ENCODE measurements around the gene LCA5.
"Not testable (repeated sequence)": the region's sequence is repeated elsewhere in the genome, so short reads cannot be mapped to it uniquely, and the experiment has no call there.

LCA5 gene

DNA sequence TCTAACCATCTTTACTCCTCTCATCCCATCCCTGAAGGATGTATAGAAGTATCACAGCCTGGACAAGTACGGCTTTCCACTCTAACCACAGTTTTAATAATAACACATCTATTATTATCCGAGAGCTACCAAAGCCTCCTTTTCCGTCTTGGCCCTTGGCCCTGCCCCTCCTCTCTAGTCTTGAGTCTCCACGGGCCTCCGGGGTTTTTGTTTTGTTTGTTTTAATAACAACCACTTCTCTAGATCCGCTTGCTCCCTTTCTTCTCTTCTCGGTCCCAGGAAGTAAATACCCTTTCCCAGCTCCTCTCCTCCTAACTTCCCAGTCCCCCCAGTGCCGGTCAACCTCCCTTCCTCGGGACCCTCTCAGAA is 661 bp downstream of the LCA5 start:
- no peak for DNase-seq

GRCh38 chr6:79529567-79529966 is 7.7 kb downstream of the LCA5 start:
- not testable (repeated sequence) for DNase-seq

- DNase-seq: no peak
Measured at GRCh38 chr6:79526897-79527296, 10.3 kb downstream of the LCA5 start.

- no peak for DNase-seq
Measured at GRCh38 chr6:79525272-79526100, 11.7 kb downstream of the LCA5 start.

DNA sequence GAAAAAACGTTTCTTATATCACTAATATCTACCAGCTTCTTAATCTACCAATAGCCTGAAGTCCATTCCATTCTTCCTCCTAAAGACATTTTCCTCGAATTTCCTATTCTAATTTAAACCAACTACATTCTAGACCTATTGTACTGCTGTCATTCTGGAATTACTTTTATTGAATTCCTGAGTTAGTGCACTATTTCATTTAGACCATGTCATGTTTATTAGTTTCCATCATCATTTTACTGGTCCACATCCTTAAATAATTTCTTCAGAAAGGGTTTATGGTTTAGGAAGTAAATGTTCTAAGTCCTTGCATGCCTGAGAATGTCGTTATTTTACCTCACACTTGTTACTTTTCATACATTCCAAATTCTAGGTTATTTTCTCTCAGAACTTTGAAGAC is 13.2 kb downstream of the LCA5 start:
- no peak for DNase-seq

GRCh38 chr6:79522609-79523008 is 14.6 kb downstream of the LCA5 start:
- DNase-seq: no peak

GRCh38 chr6:79520534-79520933 is 16.7 kb downstream of the LCA5 start:
- DNase-seq: no peak

GRCh38 chr6:79518842-79519241 is 18.4 kb downstream of the LCA5 start:
- no peak for DNase-seq

- no peak for DNase-seq
Measured at GRCh38 chr6:79515436-79515835, 21.8 kb downstream of the LCA5 start.

- DNase-seq: no peak
Measured at GRCh38 chr6:79513111-79513510, 24.1 kb downstream of the LCA5 start.

DNA sequence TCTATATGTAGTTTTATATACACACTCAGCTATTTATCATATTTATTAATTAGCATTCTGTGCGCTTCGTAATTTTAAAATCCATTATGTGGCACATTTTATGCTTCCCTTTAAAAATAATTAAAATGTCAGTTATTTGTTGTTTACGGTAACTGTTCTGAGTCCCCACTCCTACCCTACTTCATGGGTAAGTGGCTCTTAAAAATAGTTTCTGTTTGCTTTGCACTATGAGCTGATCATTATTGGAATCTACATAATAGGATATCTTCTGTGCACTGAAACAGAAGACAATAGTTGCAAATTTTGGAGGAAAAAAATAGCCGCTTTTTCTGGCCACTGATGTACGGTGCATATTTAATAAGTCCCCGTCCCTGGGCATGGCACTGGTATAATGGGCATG is 25.2 kb downstream of the LCA5 start:
- no peak for DNase-seq

GRCh38 chr6:79510707-79511106 is 26.5 kb downstream of the LCA5 start:
- no peak for DNase-seq

GRCh38 chr6:79506251-79506650 is 31.0 kb downstream of the LCA5 start:
- DNase-seq: no peak

DNA sequence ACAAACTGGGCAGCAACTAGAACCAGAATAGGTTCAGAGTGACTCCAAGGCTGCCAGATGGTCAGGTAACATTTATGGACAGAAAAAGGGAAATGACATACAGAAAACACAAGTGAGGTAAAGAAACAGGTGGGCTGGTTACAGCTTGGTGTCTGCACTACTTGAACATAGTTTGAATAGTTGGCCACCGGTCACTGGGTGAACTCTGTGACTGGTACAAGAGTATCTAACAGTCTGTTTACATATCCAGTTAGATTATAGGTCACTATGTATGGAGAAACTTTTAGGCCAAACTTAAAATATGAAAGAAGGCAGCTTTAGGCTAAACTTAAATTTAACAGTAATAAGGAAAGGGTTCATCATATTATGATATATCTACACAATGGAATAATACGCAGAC is 32.9 kb downstream of the LCA5 start:
- DNase-seq: no peak

GRCh38 chr6:79498842-79499241 is 38.4 kb downstream of the LCA5 start:
- no peak for DNase-seq

DNA sequence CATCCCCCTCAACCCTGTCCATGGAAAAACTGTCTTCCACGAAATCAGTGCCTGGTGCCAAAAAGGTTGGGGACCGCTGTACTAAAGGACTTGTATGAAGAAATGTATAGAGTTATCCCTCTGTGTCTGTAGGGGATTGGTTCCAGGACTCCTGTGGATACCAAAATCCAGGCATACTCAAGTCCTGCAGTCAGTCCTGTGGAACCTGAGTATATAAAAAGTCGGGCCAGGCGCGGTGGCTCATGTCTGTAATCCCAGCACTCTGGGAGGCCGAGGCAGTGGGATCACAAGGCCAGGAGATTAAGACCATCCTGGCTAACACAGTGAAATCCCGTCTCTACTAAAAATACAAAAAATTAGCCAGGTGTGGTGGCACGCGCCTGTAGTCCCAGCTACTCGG is 42.0 kb downstream of the LCA5 start:
- no peak for DNase-seq

DNA sequence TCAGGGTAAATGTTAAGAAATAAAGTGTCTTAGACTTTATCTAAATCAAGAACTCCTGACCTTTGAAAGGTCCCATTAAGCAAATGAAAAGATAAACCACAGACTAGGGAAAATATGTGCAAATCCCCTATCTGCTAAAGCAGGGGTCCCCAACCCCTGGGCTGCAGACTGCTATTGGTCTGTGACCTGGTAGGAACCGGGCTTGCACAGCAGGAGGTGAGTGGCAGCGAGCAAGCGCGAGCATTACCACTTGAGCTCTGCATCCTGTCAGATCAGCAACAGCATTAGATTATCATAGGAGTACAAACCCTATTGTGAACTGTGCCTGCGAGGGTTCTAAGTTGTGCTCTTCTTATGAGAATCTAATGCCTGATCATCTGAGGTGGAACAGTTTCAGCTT is 42.4 kb downstream of the LCA5 start:
- DNase-seq: no peak

GRCh38 chr6:79470728-79471127 is 66.5 kb downstream of the LCA5 start:
- no peak for DNase-seq

GRCh38 chr6:79469376-79470246 is 67.6 kb downstream of the LCA5 start:
- no peak for DNase-seq

DNA sequence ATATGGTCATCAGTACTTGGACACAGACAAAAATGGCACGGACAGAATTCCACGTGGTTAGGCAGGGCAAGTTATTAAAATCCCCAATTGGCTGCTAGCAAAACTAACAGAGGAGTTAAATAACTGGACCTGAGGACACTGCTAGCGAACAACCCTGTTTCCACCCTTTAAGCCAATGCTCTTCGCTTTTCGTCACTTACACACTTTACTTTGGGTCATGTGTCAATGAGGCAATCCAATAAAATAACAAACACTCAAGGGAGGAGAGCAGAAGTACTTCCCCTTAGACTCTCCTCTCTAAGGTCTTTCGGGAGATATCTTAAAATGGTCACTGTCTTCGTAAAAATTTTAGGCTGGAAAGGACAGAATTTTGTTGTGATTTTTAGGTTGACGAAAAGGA is 68.6 kb downstream of the LCA5 start:
- peak; percentile 36 for DNase-seq

DNA sequence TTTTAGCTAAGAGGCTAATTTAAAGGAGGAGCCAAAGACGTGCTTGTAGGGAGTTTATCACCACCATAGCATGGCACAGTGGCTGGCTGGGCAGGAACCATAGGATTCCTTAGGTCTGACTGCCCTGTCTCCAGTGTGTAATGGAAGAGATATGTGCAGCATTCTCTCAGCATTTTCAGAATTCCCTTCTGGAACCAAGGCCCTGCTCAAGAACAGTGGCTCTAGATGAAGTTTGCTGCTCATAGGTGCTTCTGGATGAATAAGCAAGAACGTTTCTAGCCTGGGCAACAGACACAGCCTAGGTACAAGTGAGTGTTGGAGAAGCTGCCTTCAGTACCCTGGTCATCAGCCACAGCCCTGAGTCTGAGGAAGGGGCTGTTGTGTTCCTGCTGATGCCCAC is 69.1 kb downstream of the LCA5 start:
- DNase-seq: no peak

DNA sequence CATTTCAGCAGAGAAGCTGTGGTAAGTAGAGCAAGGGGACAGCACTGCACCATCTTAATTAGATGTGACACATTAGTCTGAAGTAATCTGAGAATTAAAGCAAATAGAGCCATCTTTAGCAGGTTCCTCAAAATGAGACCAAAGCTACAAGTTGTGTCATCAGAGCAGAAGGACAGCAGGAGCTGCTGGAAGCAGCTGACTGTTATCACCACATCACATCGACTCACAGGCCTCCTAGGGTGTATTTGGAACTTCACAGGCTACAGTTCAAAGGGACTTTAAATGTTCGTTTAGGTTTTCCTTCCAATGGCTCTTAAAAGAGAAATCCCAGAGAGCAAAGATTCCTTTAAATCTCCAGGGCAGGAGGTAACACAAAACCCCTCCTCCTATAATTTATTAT is 69.5 kb downstream of the LCA5 start:
- DNase-seq: no peak

GRCh38 chr6:79466207-79466834 is 70.9 kb downstream of the LCA5 start:
- peak; percentile 28 for DNase-seq

- DNase-seq: no peak
Measured at GRCh38 chr6:79465381-79465780, 71.8 kb downstream of the LCA5 start.
